ENCODE data around the gene HHIPL2. TPM values are rescaled to one million over a fixed set of nuclear protein-coding genes. Genes with fewer than 3 reads are reported as not detected.

The HHIPL2 gene
- total and polyA plus RNA-seq, 10 of the 15 experiments (the other 5 are each of a cell fraction or from before 2014, with no cell fraction given), result 0.06 to 0.29 (median 0.09) TPM; not detected in 3

- Histone ChIP-seq H3K4me3 (no peak overlapping the region), H3K79me2 (ENCODE audit: control insufficient read depth, insufficient read depth, low read length) (no peaks in the 10 kb centered on the region), H3K4me1 (ENCODE audit: control insufficient read depth, insufficient read depth, low read length) (no peaks in the 10 kb centered on the region), H3K9me3 (replicated peaks; ENCODE audit: control insufficient read depth, insufficient read depth, low read length) (no peaks in the 10 kb centered on the region), H3K4me2 (ENCODE audit: control insufficient read depth, insufficient read depth) (no peak overlapping the region), H4K20me1 (ENCODE audit: control insufficient read depth, insufficient read depth) (no peaks in the 10 kb centered on the region), H3K27ac (ENCODE audit: control insufficient read depth, insufficient read depth) (no peak overlapping the region), H3K27me3 (replicated peaks in 1 of 2; ENCODE audit: control insufficient read depth in 2 of 2, insufficient read depth in 2 of 2, low read length in 1 of 2) (no peaks in the 10 kb centered on the region; a peak in 1 of 4 replicates), H3K9ac (ENCODE audit: control insufficient read depth, insufficient read depth, low read length) (no peak overlapping the region), H2AFZ (ENCODE audit: control insufficient read depth, low read depth, low read length) (no peak overlapping the region), H3K36me3 (ENCODE audit: control insufficient read depth in 2 of 2, insufficient read depth in 2 of 2, low read length in 1 of 2) (no peaks in the 10 kb centered on the region)
- 18% methylated on average over 6 of the region's 6 CpGs for WGBS (ENCODE audit: insufficient coverage, insufficient replicate concordance, low lambda C conversion rate, missing lambda C conversion rate)
- in situ Hi-C loops (cut with MboI), result no loop called here
- SMC1A ChIA-PET (ENCODE audit: uncharacterized antibody, unreplicated experiment), result interaction anchor here (1.7 kb wide), 1 partner anchor 104 kb away, joined by 4 read pairs; no protein-coding TSS in a partner anchor
- ATAC-seq (no peak), DNase-seq (ENCODE audit: low read depth, low spot score) (no peak), FAIRE-seq (no peak)
- no TSS peak for BruUV-seq (replicated peaks)
- CTCF ChIA-PET, result no interaction called here
- intact Hi-C loops (cut with micrococcal nuclease; ENCODE audit: unreplicated experiment), result no loop called here
- RAD21 ChIA-PET (ENCODE audit: unreplicated experiment), result no interaction called here
- POLR2A ChIA-PET, result no interaction called here
- TF ChIP-seq MAX (IDR thresholded peaks at IDR 0.05; ENCODE audit: low read depth, low read length) (no peak), SMAD5 (IDR thresholded peaks at IDR 0.05; ENCODE audit: low read depth) (no peak), DPF2 (IDR thresholded peaks at IDR 0.05) (no peak), STAT3 (IDR thresholded peaks at IDR 0.05; ENCODE audit: low read depth, low read length) (no peak), CREB1 (IDR thresholded peaks at IDR 0.05; ENCODE audit: low read depth) (no peak), STAT1 (conservative IDR thresholded peaks at IDR 0.05) (no peak), SMC3 (IDR thresholded peaks at IDR 0.05; ENCODE audit: borderline replicate concordance, low read length) (no peak), CEBPB (IDR thresholded peaks at IDR 0.05; ENCODE audit: borderline replicate concordance in 1 of 2, low read depth in 2 of 2, low read length in 2 of 2) (no peak), SMARCA5 (IDR thresholded peaks at IDR 0.05) (no peak), BRCA1 (IDR thresholded peaks at IDR 0.05; ENCODE audit: low read depth, low read length) (no peak), EZH2 (IDR thresholded peaks at IDR 0.05; ENCODE audit: borderline replicate concordance, control insufficient read depth, low read depth, low read length) (no peak), MYC (IDR thresholded peaks at IDR 0.05; ENCODE audit: insufficient read depth, insufficient read length, insufficient replicate concordance, low read length, severe bottlenecking) (no peak)
- TF ChIP-seq, protein P1, sequence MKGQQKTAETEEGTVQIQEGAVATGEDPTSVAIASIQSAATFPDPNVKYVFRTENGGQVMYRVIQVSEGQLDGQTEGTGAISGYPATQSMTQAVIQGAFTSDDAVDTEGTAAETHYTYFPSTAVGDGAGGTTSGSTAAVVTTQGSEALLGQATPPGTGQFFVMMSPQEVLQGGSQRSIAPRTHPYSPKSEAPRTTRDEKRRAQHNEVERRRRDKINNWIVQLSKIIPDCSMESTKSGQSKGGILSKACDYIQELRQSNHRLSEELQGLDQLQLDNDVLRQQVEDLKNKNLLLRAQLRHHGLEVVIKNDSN (IDR thresholded peaks at IDR 0.05; ENCODE audit: borderline replicate concordance, extremely low read length, insufficient read depth, low read depth, low read length), result no peak
- TF ChIP-seq, protein P2, sequence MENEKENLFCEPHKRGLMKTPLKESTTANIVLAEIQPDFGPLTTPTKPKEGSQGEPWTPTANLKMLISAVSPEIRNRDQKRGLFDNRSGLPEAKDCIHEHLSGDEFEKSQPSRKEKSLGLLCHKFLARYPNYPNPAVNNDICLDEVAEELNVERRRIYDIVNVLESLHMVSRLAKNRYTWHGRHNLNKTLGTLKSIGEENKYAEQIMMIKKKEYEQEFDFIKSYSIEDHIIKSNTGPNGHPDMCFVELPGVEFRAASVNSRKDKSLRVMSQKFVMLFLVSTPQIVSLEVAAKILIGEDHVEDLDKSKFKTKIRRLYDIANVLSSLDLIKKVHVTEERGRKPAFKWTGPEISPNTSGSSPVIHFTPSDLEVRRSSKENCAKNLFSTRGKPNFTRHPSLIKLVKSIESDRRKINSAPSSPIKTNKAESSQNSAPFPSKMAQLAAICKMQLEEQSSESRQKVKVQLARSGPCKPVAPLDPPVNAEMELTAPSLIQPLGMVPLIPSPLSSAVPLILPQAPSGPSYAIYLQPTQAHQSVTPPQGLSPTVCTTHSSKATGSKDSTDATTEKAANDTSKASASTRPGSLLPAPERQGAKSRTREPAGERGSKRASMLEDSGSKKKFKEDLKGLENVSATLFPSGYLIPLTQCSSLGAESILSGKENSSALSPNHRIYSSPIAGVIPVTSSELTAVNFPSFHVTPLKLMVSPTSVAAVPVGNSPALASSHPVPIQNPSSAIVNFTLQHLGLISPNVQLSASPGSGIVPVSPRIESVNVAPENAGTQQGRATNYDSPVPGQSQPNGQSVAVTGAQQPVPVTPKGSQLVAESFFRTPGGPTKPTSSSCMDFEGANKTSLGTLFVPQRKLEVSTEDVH (IDR thresholded peaks at IDR 0.05; ENCODE audit: low read depth, partially characterized antibody), result no peak
- TF ChIP-seq, protein P3, sequence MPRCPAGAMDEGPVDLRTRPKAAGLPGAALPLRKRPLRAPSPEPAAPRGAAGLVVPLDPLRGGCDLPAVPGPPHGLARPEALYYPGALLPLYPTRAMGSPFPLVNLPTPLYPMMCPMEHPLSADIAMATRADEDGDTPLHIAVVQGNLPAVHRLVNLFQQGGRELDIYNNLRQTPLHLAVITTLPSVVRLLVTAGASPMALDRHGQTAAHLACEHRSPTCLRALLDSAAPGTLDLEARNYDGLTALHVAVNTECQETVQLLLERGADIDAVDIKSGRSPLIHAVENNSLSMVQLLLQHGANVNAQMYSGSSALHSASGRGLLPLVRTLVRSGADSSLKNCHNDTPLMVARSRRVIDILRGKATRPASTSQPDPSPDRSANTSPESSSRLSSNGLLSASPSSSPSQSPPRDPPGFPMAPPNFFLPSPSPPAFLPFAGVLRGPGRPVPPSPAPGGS (IDR thresholded peaks at IDR 0.05; ENCODE audit: borderline replicate concordance, insufficient read depth, low read depth, low read length, poor library complexity, severe bottlenecking), result no peak
Observed at GRCh38 chr1:222530852-222531251, 17.1 kb downstream of the HHIPL2 start.

Measured in GM12878 (cell line).